H1 (cell line): Measurements from ENCODE around the gene SCAND1. TPM values are rescaled to one million over a fixed set of nuclear protein-coding genes. Genes with fewer than 3 reads are reported as not detected.

ENCODE experiments used
- CTCF ChIA-PET: fragments of 300-600 bp; sonication (Branson Sonifier 250); formaldehyde crosslinking; loops from one replicate; lab custom pipeline; 2021; ENCODE audit not compliant: partially characterized antibody; lab: Charles Lee
- POLR2A ChIA-PET: fragments of 300-600 bp; sonication (Branson Sonifier 250); formaldehyde crosslinking; loops from one replicate; lab custom pipeline; 2021; ENCODE audit warnings: inconsistent platforms; ENCODE audit not compliant: partially characterized antibody; lab: Charles Lee
- DNase-seq, 2 experiments: peaks; one replicate each; pipeline versions ENCODE4 v3.0.0 to v3.0.0-alpha.2; 2010 to 2022; ENCODE audit warnings: low spot score in 2 of 2, low read depth in 1 of 2, mixed read lengths in 1 of 2
- FAIRE-seq: peaks from 2 replicates; lab custom pipeline; 2011; peaks lifted over from hg19 to GRCh38; lab: Jason Lieb, UNC
- H2AFZ ChIP-seq: 2 replicates; pipeline ENCODE4 v1.8.1; 2012; ENCODE audit warnings: low read length, inconsistent platforms
- H2AK5ac ChIP-seq: 2 replicates; pipeline ENCODE4 v1.6.1; 2013; ENCODE audit warnings: low read depth, low read length
- H2BK120ac ChIP-seq: replicated peaks from 2 replicates; pipeline ENCODE3; 2013; ENCODE audit warnings: low read depth, low read length, inconsistent platforms
- H2BK12ac ChIP-seq: 2 replicates; pipeline ENCODE4 v1.6.1; 2013; ENCODE audit warnings: low read depth, low read length
- H2BK15ac ChIP-seq: 2 replicates; pipeline ENCODE4 v1.6.1; 2013; ENCODE audit warnings: low read length
- H2BK20ac ChIP-seq: 2 replicates; pipeline ENCODE4 v1.6.1; 2013; ENCODE audit warnings: low read length
- H2BK5ac ChIP-seq: 2 replicates; pipeline ENCODE4 v1.6.1; 2013; ENCODE audit warnings: low read depth, low read length
- H3K14ac ChIP-seq: 2 replicates; pipeline ENCODE4 v1.6.1; 2013; ENCODE audit warnings: inconsistent platforms; ENCODE audit not compliant: insufficient read length
- H3K18ac ChIP-seq: 2 replicates; pipeline ENCODE4 v1.6.1; 2013; ENCODE audit warnings: low read length; ENCODE audit errors: extremely low read depth
- H3K23ac ChIP-seq: 2 replicates; pipeline ENCODE4 v1.6.1; 2013; ENCODE audit warnings: inconsistent platforms; ENCODE audit not compliant: insufficient read length
- H3K23me2 ChIP-seq: 2 replicates; pipeline ENCODE4 v1.6.1; 2013; ENCODE audit warnings: low read depth, low read length
- H3K27ac ChIP-seq: 2 replicates; pipeline ENCODE4 v1.6.1; 2011; ENCODE audit warnings: low read depth, low read length, inconsistent platforms
- H3K27me3 ChIP-seq, 4 experiments: replicated peaks in 1 of 4; 1 replicate in 1 of 4; 2 replicates in 3 of 4; pipeline versions ENCODE4 v1.6.1 to v1.8.1; 2011 to 2013; ENCODE audit warnings: low read length in 3 of 4, mild to moderate bottlenecking in 3 of 4, inconsistent platforms in 2 of 4, mixed read lengths in 2 of 4, moderate library complexity in 1 of 4; ENCODE audit not compliant: control insufficient read depth in 3 of 4, insufficient read depth in 3 of 4; ENCODE audit errors: extremely low read depth in 1 of 4
- H3K36me3 ChIP-seq, 4 experiments: 2 replicates each; pipeline versions ENCODE4 v1.6.1 to v1.8.1; 2011 to 2013; ENCODE audit warnings: mild to moderate bottlenecking in 4 of 4, low read length in 3 of 4, moderate library complexity in 2 of 4, control low read depth in 1 of 4, inconsistent platforms in 1 of 4; ENCODE audit not compliant: insufficient read depth in 4 of 4, control insufficient read depth in 2 of 4
- H3K4ac ChIP-seq: replicated peaks from 2 replicates; pipeline ENCODE3; 2013; ENCODE audit warnings: low read length, low read depth, mixed read lengths, inconsistent platforms; ENCODE audit not compliant: insufficient read length
- H3K4me1 ChIP-seq, 4 experiments: replicated peaks in 1 of 4; 1 replicate in 1 of 4; 2 replicates in 3 of 4; pipeline versions ENCODE4 v1.6.1 to v1.8.1; 2011 to 2013; ENCODE audit warnings: low read length in 3 of 4, inconsistent platforms in 2 of 4, mixed read lengths in 1 of 4; ENCODE audit not compliant: insufficient read depth in 4 of 4, control insufficient read depth in 3 of 4
- H3K4me2 ChIP-seq, 2 experiments: 2 replicates each; pipeline versions ENCODE4 v1.6.1 to v1.8.1; 2011 to 2013; ENCODE audit warnings: low read depth in 2 of 2, low read length in 2 of 2, control low read depth in 1 of 2, inconsistent platforms in 1 of 2, mild to moderate bottlenecking in 1 of 2; ENCODE audit not compliant: insufficient read depth in 1 of 2
- H3K4me3 ChIP-seq, 4 experiments: fragments of 200-600, 300-600 bp in 1 of 4; sonication (generic), shearing (Covaris generic), sonication (Bioruptor Twin) in 1 of 4; 2 replicates each; pipeline versions ENCODE4 v1.5.1 to v1.8.1; 2011 to 2016; ENCODE audit warnings: low read length in 4 of 4, low read depth in 3 of 4, control low read depth in 2 of 4, inconsistent platforms in 2 of 4, mild to moderate bottlenecking in 2 of 4, mixed read lengths in 1 of 4, moderate library complexity in 1 of 4; ENCODE audit not compliant: insufficient read depth in 2 of 4; ENCODE audit errors: extremely low read depth in 1 of 4
- H3K56ac ChIP-seq: replicated peaks from 2 replicates; pipeline ENCODE3; 2013; ENCODE audit warnings: low read depth, mild to moderate bottlenecking, mixed read lengths, low read length, inconsistent platforms; ENCODE audit not compliant: insufficient read length
- H3K79me1 ChIP-seq: 2 replicates; pipeline ENCODE4 v1.6.1; 2013; ENCODE audit warnings: low read depth, low read length, control low read depth
- H3K79me2 ChIP-seq, 2 experiments: 2 replicates each; pipeline versions ENCODE4 v1.6.1 to v1.8.1; 2012 to 2013; ENCODE audit warnings: low read length in 2 of 2, mild to moderate bottlenecking in 2 of 2, inconsistent platforms in 1 of 2; ENCODE audit not compliant: insufficient read depth in 2 of 2, control insufficient read depth in 1 of 2
- H3K9ac ChIP-seq, 4 experiments: replicated peaks in 1 of 4; 1 replicate in 1 of 4; 2 replicates in 3 of 4; pipeline versions ENCODE4 v1.6.1 to v1.8.1; 2011 to 2013; ENCODE audit warnings: low read depth in 3 of 4, low read length in 3 of 4, control low read depth in 2 of 4, mild to moderate bottlenecking in 2 of 4, moderate library complexity in 2 of 4, inconsistent platforms in 1 of 4; ENCODE audit errors: extremely low read depth in 1 of 4
- H3K9me3 ChIP-seq, 2 experiments: 2 replicates each; pipeline versions ENCODE4 v1.6.1 to v1.8.1; 2012 to 2013; ENCODE audit warnings: mild to moderate bottlenecking in 2 of 2, moderate library complexity in 2 of 2, control low read depth in 1 of 2, inconsistent platforms in 1 of 2, low read depth in 1 of 2, low read length in 1 of 2, mixed read lengths in 1 of 2; ENCODE audit not compliant: insufficient read depth in 2 of 2
- H4K20me1 ChIP-seq, 2 experiments: replicated peaks in 1 of 2; 2 replicates each; pipeline versions ENCODE3 to v1.8.1; 2011 to 2013; ENCODE audit warnings: inconsistent platforms in 2 of 2, low read length in 2 of 2, mild to moderate bottlenecking in 1 of 2; ENCODE audit not compliant: insufficient read depth in 2 of 2, control insufficient read depth in 1 of 2
- H4K5ac ChIP-seq: 2 replicates; pipeline ENCODE4 v1.6.1; 2013; ENCODE audit warnings: low read length, low read depth, mixed read lengths, inconsistent platforms; ENCODE audit not compliant: insufficient read length
- H4K8ac ChIP-seq: 2 replicates; pipeline ENCODE4 v1.8.0; 2013; ENCODE audit warnings: mild to moderate bottlenecking, moderate library complexity, low read length, inconsistent platforms; ENCODE audit not compliant: insufficient read depth; ENCODE audit errors: extremely low read depth
- H4K91ac ChIP-seq: replicated peaks from 2 replicates; pipeline ENCODE3; 2013; ENCODE audit warnings: low read length, mixed read lengths, inconsistent platforms; ENCODE audit not compliant: insufficient read length
- BACH1 ChIP-seq: IDR thresholded peaks from 2 replicates; pipeline ENCODE4 v1.6.1; 2012; ENCODE audit warnings: low read length, improper control_type of control experiment
- EZH2 ChIP-seq: fragments of 200-600 bp; sonication (generic); IDR thresholded peaks from 2 replicates; pipeline ENCODE4 v1.7.1; 2012; ENCODE audit warnings: low read depth, mild to moderate bottlenecking, moderate library complexity, low read length, inconsistent platforms; ENCODE audit not compliant: severe bottlenecking
- JUND ChIP-seq: IDR thresholded peaks from 2 replicates; pipeline ENCODE4 v1.6.1; 2011; ENCODE audit warnings: mild to moderate bottlenecking, improper control_type of control experiment, low read length
- KDM4A ChIP-seq: IDR thresholded peaks from one replicate; pipeline ENCODE4 v1.7.1; 2012; ENCODE audit warnings: low read depth, mild to moderate bottlenecking, moderate library complexity, low read length, inconsistent platforms; ENCODE audit not compliant: severe bottlenecking
- RFX5 ChIP-seq: IDR thresholded peaks from 2 replicates; pipeline ENCODE4 v1.6.1; 2011; ENCODE audit warnings: low read depth, low read length, improper control_type of control experiment, borderline replicate concordance
- SP2 ChIP-seq: IDR thresholded peaks from 2 replicates; pipeline ENCODE4 v1.6.1; 2012; ENCODE audit warnings: mild to moderate bottlenecking, low read length, inconsistent platforms
- SUZ12 ChIP-seq: fragments of 200-600 bp; sonication (generic); IDR thresholded peaks from 2 replicates; pipeline ENCODE4 v1.6.1; 2012; ENCODE audit warnings: mild to moderate bottlenecking, inconsistent platforms, low read length, moderate library complexity, mixed read lengths
- TBP ChIP-seq: IDR thresholded peaks from 2 replicates; pipeline ENCODE4 v1.6.1; 2011; ENCODE audit warnings: low read depth, low read length, improper control_type of control experiment
- WGBS, 2 experiments: shearing (Covaris generic) in 1 of 2; methylation state at CpG; one replicate each; pipeline versions ENCODE4 v1.1.6 to v1.1.7; 2013 to 2015; ENCODE audit warnings: low lambda C conversion rate in 2 of 2, mixed read lengths in 2 of 2, inconsistent platforms in 1 of 2, low coverage in 1 of 2, missing lambda C conversion rate in 1 of 2; ENCODE audit not compliant: insufficient replicate concordance in 2 of 2, insufficient coverage in 1 of 2, insufficient read length in 1 of 2; ENCODE audit errors: extremely low coverage in 1 of 2, missing lambda C conversion rate in 1 of 2; 5-methylcytosine and 5-hydroxymethylcytosine counted together
- polyA plus RNA-seq, 7 experiments: library from polyadenylated mRNA; depleted of rRNA in 3 of 7; stranded (reverse) in 5 of 7; unstranded in 2 of 7; fragments of >200 nt in 5 of 7; fragments of 200-250 nt in 2 of 7; gene quantifications; 1 replicate in 5 of 7; 2 replicates in 1 of 7; 4 replicates in 1 of 7; pipeline versions ENCODE4 v1.2.1 to v1.2.3, GENCODE V29; 2011 to 2013; ENCODE audit warnings: missing spikeins in 2 of 7, mixed read lengths in 2 of 7
- total RNA-seq: library from RNA; stranded (reverse); fragmentation: NEBNext Ultra II Directional; extraction: Animal tissue kit (Norgen Biotek cat#: 25700); gene quantifications from 2 replicates; pipeline ENCODE4 v1.2.1, GENCODE V29; 2021
- TF ChIP-seq, protein P1 (sequence below): IDR thresholded peaks from 2 replicates; pipeline ENCODE4 v1.6.1; 2011; ENCODE audit warnings: low read depth, mild to moderate bottlenecking, low read length; ENCODE audit not compliant: insufficient read depth

The SCAND1 gene
- total and polyA plus RNA-seq, 2 of the 8 experiments (the other 6 are each of a cell fraction or from before 2014, with no cell fraction given) = 73.1 to 83.7 TPM

DNA sequence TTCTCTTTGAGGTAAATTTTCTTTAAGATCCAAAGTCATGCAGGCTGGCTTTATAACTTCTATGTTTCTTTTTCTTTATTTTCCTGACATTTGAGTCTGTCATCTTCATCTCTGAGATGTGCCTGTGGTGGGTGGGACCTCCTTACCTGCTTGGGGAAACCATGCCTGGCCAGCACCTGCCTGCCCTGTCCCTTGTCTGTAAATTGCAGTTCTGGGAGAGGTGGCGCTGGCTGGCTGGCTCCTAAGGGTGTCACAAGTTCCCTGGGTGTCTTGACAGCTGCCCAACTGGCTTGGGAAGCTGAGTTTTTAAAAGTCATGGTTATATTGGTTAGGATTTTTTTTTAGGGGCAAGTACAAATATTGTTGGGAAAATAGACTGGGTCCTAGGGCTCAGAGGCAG, 36.3 kb downstream of the SCAND1 start:
- no peak overlapping the region for H4K91ac ChIP-seq
- no peaks in the 10 kb centered on the region for H3K23me2 ChIP-seq
- H3K18ac ChIP-seq = no peak overlapping the region
- no peak for DNase-seq
- H2AFZ ChIP-seq = no peak overlapping the region
- no peak for FAIRE-seq
- H3K79me1 ChIP-seq = no peaks in the 10 kb centered on the region
- no peak overlapping the region for H3K27ac ChIP-seq
- H3K14ac ChIP-seq = no peak overlapping the region
- 100% methylated on average over 1 of the region's 1 CpG; no CpG with 5 or more reads in 1 of the 2 experiments for WGBS, 2 experiments
- no peak overlapping the region for H3K9ac ChIP-seq
- peaks cover 6 to 66% (median 38%) of the 10 kb centered on the region in 4 experiments; a peak in 7 of 8 replicates for H3K36me3 ChIP-seq
- no peak overlapping the region for H3K4me3 ChIP-seq
- no peak overlapping the region for H3K4ac ChIP-seq
- H3K4me2 ChIP-seq = no peak overlapping the region
- no peaks in the 10 kb centered on the region for H3K9me3 ChIP-seq
- no peak overlapping the region for H3K56ac ChIP-seq
- TF ChIP-seq SUZ12 = no peak
- no peak for TF ChIP-seq SP2
- TF ChIP-seq JUND = no peak
- TF ChIP-seq RFX5 = no peak
- no peak for TF ChIP-seq EZH2
- no peak for TF ChIP-seq BACH1
- TF ChIP-seq, protein P1, sequence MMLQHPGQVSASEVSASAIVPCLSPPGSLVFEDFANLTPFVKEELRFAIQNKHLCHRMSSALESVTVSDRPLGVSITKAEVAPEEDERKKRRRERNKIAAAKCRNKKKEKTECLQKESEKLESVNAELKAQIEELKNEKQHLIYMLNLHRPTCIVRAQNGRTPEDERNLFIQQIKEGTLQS = no peak
- TF ChIP-seq KDM4A = no peak
- no peak for TF ChIP-seq TBP
- H4K8ac ChIP-seq = no peak overlapping the region
- H3K23ac ChIP-seq = no peak overlapping the region
- ChIA-PET CTCF (no interaction called here), POLR2A (interaction anchor here (0.6 to 1.2 kb wide), 2 partner anchors 35 to 196 kb away, joined by 3 read pairs; no protein-coding TSS in a partner anchor)
- H2BK120ac ChIP-seq = no peak overlapping the region
- H2AK5ac ChIP-seq = no peak overlapping the region
- no peaks in the 10 kb centered on the region for H3K79me2 ChIP-seq
- H2BK20ac ChIP-seq = no peak overlapping the region
- H2BK15ac ChIP-seq = no peak overlapping the region
- H3K27me3 ChIP-seq = no peaks in the 10 kb centered on the region
- no peak overlapping the region for H2BK12ac ChIP-seq
- no peak overlapping the region for H4K5ac ChIP-seq
- H4K20me1 ChIP-seq = peaks cover 0 to 1% of the 10 kb centered on the region in 2 experiments
- no peak overlapping the region for H2BK5ac ChIP-seq
- no peaks in the 10 kb centered on the region for H3K4me1 ChIP-seq
